CD4-positive, alpha-beta T cell treated with Interleukin-17A for 4 hours (primary cell): ENCODE data around the gene MARCKSL1.
"Not testable (repeated sequence)": the region's sequence is repeated elsewhere in the genome, so short reads cannot be mapped to it uniquely, and the experiment has no call there.

Experiments used
- DNase-seq: peaks from one replicate; pipeline ENCODE4 v3.0.0-alpha.2; 2020; ENCODE audit warnings: mixed read lengths

The MARCKSL1 gene

GRCh38 chr1:32335790-32336590 lies at the start of gene MARCKSL1:
TSS of gene MARCKSL1 (minus strand) at chr1:32336233. CDS start at chr1:32336033, 200 bp downstream.
- peak; percentile 95 for DNase-seq

- DNase-seq = no peak
These were observed 44.0 kb upstream of the MARCKSL1 start for GRCh38 chr1:32380057-32380456.

GRCh38 chr1:32377541-32378220 lies 41.6 kb upstream of the MARCKSL1 start:
- DNase-seq = no peak

GRCh38 chr1:32376199-32376598 lies 40.2 kb upstream of the MARCKSL1 start:
- DNase-seq = no peak

GRCh38 chr1:32373996-32374592 lies 38.1 kb upstream of the MARCKSL1 start:
- no peak for DNase-seq

GRCh38 chr1:32372149-32372756 lies 36.2 kb upstream of the MARCKSL1 start:
- DNase-seq = peak; percentile 74

- no peak for DNase-seq
These were observed 32.0 kb upstream of the MARCKSL1 start for GRCh38 chr1:32367912-32368635.

- no peak for DNase-seq
These were observed 29.4 kb upstream of the MARCKSL1 start for GRCh38 chr1:32365445-32365844.

GRCh38 chr1:32364836-32365235 lies 28.8 kb upstream of the MARCKSL1 start:
- DNase-seq = no peak

- DNase-seq = no peak
These were observed 27.7 kb upstream of the MARCKSL1 start for GRCh38 chr1:32363713-32364112.

GRCh38 chr1:32362474-32363313 lies 26.7 kb upstream of the MARCKSL1 start, which contains the start of the genes FAM229A and TSSK3:
TSS of gene FAM229A (minus strand) at chr1:32362485. CDS start at chr1:32362091, 394 bp downstream.
TSS of gene TSSK3 (plus strand) at chr1:32362539. CDS start at chr1:32362702, 163 bp downstream.
- DNase-seq = no peak

GRCh38 chr1:32361674-32362473 lies 25.8 kb upstream of the MARCKSL1 start:
- DNase-seq = peak; percentile 59

- no peak for DNase-seq
These were observed 25.3 kb upstream of the MARCKSL1 start for GRCh38 chr1:32361308-32361673.

- no peak for DNase-seq
These were observed 22.4 kb upstream of the MARCKSL1 start for GRCh38 chr1:32358435-32358834.

GRCh38 chr1:32357614-32358013 lies 21.6 kb upstream of the MARCKSL1 start:
- no peak for DNase-seq

- DNase-seq = no peak
These were observed 20.4 kb upstream of the MARCKSL1 start for GRCh38 chr1:32356478-32356877.

GRCh38 chr1:32355778-32356177 lies 19.7 kb upstream of the MARCKSL1 start:
- DNase-seq = not testable (repeated sequence)

GRCh38 chr1:32353886-32354570 lies 18.0 kb upstream of the MARCKSL1 start:
- no peak for DNase-seq

GRCh38 chr1:32353431-32353830 lies 17.4 kb upstream of the MARCKSL1 start:
- no peak for DNase-seq

GRCh38 chr1:32352831-32353383 lies 16.9 kb upstream of the MARCKSL1 start:
- DNase-seq = no peak
